Hematopoietic multipotent progenitor cell treated with erythropoietin and hydrocortisone succinate and interleukin-3 and kit ligand, for 17 days (in vitro differentiated cells): ENCODE measurements around the gene CLN6.
"Not testable (repeated sequence)": the region's sequence is repeated elsewhere in the genome, so short reads cannot be mapped to it uniquely, and the experiment has no call there.

Source experiments
- DNase-seq: peaks from one replicate; pipeline ENCODE4 v3.0.0-alpha.2; 2015; ENCODE audit warnings: low spot score

Gene CLN6

DNA sequence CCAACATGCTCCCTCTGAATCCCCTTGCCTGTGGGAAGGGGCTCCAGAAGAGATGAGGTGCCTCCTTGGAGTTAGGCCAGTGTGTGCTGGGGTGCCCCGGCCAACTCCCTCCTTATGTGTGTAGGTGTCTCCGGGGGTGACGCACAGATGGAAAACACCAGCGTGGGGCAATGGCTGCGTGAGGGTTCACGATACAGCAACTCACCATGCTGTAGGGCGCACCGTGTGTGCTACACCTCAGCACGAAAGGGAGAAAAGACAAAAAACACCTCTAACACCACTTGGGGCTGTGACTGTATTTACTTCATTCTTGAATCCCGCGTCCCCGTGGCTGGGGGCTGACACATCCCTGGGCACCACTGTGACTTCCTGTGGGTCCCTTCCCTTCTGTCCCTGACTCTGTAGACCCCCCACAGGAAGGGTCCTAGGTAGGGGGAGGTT, 22.8 kb downstream of the CLN6 start:
- no peak for DNase-seq

DNA sequence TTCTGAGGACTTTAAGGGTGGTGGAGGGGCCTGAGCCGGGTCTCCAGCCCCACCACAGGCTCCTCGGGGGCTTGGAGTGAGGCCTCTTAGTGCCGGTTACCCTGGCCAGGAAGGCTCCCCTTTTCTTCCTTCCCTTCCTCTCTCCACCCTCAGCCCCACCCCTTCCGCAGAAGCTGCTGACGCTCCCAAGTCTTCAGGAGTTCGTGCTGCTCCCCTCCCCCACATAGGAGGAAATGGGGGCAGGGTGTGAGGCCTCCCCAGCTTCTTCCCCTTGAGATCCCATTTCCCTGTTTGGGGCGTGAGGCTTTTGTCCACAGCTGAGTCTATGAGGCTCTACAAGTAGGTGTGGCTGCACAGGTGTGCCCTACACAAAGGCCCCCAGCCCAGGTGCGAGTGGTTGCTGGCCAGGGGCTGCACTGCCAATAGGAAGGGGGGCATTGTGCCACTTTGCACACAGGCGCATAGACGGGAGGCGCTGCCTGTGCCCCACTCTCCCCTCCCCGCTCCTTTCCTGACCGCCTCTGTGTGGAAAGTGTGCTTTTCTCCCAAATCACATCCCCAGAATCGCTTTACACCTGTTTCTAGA, 23.5 kb downstream of the CLN6 start:
- DNase-seq, result no peak

DNA sequence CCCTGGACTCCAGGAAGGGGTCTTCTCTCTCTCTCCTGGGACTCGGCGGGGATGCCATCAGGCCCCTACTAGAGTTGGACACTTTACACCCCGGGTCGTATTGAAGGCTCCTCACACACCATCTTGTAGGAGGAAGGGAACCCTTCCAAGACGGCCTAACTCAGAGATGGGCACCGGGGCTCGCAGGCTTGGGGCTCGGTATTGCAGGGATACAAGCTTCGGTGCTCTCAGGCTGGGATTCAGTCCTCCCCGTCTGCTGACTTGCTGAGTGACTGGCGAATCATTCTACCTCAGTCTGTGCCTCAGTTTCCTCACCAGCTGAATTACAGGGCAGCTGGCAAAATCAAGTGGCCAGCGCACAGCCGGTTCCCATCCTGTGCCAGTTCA, 24.0 kb downstream of the CLN6 start:
- DNase-seq, result no peak

GRCh38 chr15:68204776-68205557, 24.6 kb downstream of the CLN6 start, which contains the start of gene CALML4:
CALML4 (minus strand) TSS chr15:68205332; CDS start chr15:68205247, 85 bp downstream.
- DNase-seq, result no peak

DNA sequence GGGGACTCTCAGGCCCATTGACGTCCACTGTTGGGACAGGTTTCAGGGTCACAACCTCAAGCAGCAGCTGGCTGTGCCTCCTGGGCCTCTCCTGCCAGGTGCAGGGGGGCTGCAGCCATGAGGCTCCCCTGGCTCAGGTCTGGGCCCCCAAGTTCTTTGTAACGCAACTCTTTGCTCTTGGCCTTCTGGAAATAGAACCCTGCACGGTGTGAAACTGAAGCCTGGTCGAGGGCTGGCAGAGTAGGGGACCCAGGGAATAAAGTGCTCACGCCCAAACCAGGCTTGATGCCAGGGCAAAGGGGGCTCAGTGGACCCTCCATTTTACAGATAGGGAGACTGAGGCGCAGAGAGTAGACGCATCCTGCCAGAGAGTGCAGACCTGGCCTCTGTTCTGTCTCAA, 25.2 kb downstream of the CLN6 start:
- no peak for DNase-seq

DNA sequence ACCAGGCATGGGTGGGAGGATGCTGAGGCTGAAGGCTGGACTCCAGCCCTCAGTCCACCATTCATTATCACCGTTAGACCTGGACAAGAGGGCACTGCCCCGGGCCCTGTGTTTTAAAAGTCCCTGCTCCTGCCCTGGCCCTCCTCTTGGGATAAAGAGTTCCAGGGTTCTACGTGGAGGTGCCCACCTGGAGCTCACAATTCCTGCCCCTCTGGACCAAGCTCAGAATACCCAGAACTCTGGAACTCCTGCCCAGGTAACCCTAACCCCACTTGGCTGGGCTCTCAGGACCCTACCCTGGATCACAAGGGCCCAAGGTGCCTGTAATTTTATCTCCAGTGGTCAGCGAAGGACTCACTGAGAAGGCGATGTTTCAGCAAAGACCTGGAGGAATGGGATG, 25.6 kb downstream of the CLN6 start:
- no peak for DNase-seq

- DNase-seq, result no peak
Measured at GRCh38 chr15:68203486-68203885, 26.0 kb downstream of the CLN6 start.

DNA sequence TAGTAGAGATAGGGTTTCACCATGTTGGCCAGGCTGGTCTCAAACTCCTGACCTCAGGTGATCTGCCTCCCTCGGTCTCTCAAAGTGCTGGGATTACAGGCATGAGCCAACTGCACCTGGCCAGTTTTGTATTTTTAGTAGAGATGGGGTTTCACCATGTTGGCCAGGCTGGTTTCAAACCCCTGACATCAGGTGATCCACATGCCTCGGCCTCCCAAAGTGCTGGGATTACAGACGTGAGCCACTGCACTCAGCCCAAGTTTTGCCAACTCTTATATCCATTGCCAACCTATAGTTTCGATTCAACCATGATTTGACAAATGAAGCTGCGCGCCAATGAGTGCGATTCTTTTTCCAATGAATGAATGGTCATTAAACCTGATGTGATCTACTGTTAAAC, 26.5 kb downstream of the CLN6 start:
- DNase-seq, result not testable (repeated sequence)

GRCh38 chr15:68201879-68202261, 27.7 kb downstream of the CLN6 start:
- no peak for DNase-seq

GRCh38 chr15:68201153-68201878, 28.2 kb downstream of the CLN6 start:
- DNase-seq, result no peak

DNA sequence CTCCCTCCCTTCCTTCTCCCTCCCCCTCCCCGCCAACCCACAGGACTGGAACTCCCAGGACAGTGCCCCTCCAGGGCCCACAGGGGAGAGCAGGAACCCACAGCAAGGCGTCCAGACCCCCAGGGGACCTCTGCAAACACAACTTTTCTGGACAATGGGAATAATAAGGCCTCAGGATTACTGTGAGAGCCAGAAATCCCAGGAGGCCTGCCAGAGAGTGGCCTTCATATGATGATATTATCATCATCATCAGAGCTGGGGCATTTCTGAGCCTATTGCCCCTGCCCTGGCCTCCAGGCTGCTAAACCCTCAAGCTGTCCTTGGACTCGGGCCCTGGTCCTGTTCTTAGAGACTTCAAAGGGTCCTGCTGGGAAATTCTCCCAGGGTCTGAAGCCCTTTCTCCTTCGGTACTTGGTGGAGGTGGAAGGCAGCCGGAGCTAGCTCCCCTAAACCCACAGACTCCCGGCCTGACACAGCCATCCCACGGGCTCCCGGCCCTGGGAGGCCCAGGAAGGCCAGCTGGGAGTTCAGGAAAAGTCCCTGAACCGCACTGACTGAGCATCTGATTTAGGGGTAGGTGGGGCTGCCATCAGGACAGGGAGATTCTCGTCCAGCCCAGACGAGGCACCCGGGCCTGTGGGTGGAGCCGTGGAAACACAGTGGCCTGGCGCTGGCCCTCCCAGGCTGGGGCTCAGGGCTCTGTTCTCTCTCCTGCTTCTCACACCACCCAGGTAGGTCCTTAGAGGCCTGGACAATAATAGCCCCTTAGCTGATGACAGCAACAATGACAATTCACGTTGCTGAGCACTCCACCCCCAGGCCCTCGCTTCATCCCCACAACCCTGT, 29.3 kb downstream of the CLN6 start:
- no peak for DNase-seq

DNA sequence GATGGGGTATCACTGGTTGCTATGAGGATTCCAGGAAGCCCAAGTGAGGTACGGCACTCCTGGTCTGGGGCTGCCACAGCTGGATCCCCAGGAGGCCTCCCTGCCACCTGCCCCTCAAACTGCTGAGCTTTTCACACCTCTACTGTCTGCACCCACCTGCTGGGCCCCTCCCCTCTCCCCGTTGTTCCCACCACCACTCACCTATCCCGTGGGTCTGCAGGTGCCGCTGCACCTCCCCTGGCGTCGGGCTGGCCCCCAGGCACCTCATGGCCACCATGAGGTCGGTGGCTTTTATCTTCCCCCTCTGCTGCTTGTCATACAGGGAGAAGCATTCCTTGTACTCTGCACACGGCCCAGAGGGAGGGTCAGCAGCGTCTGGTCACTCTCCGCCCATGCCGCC, 30.2 kb downstream of the CLN6 start:
- no peak for DNase-seq

GRCh38 chr15:68197661-68198437, 31.7 kb downstream of the CLN6 start:
- no peak for DNase-seq

DNA sequence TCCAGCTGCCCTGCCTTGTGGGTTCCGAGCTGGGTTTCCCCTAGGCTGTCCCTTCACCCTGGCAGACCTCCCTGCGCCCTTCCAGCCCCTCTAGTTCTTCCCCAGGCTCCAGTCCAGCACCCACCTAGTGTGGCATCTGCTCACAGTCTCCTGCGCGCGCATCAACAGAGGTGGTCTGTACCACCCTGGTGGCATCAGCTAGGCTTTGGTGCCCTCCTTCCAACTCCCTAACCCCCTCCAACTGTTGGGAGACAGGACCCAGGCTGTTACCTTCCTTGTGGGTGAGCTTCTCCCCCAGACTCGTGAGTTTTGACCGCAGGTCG, 32.4 kb downstream of the CLN6 start:
- DNase-seq, result no peak

DNA sequence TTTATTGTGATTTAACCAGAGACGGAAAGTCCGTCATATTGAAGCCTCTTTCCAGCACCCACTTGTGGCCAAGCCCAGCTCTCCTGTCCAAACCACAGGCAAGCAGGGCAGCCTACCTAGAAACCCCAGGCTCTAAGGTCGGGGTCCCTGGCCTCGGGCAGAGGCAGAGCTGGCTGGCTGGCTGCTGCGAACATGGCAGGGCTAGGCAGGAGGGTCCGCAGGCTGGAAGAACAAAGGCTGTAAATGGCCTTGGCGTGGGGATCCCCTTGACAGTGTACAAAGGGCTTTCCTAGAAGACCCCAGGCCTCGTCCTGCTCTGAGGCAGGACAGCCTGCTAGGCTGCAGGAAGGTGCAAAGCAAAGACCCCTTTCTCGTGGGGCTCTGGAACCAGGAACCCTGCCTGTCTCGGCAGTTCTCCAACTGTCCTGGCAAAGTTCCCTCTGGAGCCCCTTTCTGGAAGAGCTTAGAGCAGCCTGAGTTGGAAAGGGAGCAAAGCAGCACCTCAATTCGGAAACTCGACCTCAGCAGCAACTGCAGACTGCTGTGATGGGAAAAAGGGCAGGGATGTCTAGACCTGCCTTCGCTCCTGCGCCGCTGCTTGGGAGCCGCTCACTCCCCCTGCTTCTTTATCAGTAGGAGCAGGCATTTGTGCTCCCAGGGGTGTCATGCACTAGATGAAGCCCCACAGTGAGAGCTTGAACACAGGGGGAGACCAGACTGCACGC, 32.9 kb downstream of the CLN6 start:
- DNase-seq, result no peak

- no peak for DNase-seq
Measured at GRCh38 chr15:68195336-68196112, 34.0 kb downstream of the CLN6 start.

- no peak for DNase-seq
Measured at GRCh38 chr15:68192804-68193486, 36.6 kb downstream of the CLN6 start.

GRCh38 chr15:68192117-68192516, 37.4 kb downstream of the CLN6 start:
- DNase-seq, result no peak

DNA sequence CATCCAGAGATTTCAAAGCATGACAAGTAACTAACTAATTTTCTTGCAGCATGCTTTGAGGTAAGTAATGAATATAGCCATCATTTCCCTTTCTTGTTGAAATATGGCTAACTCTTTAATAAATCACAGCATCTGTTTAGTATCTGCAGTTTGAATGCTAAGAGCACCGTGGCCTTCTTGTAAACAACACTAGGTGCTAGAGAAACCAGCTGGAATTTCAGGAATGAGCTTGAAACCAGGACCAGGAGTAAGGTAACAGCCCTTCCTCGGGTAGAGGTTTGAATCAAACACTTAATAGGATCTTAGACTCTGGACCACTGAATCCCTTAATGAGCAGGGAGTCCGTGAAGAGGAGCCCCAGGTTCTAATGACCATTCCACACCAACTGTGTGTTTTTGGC, 38.0 kb downstream of the CLN6 start:
- DNase-seq, result no peak

- no peak for DNase-seq
Measured at GRCh38 chr15:68190048-68190447, 39.5 kb downstream of the CLN6 start.
